Measurements from ENCODE around the gene HOMER1.

- TF ChIP-seq CTCF (IDR thresholded peaks at IDR 0.05): no peak
- no peak for TF ChIP-seq POLR2A (IDR thresholded peaks at IDR 0.05)
Measured at GRCh38 chr5:79416499-79416898, 97.4 kb downstream of the HOMER1 start.
